T-helper 17 cell (primary cell): Measurements from ENCODE around the gene TMC8. TPM values are rescaled to one million over a fixed set of nuclear protein-coding genes. Genes with fewer than 3 reads are reported as not detected.
"Not testable (repeated sequence)": the region's sequence is repeated elsewhere in the genome, so short reads cannot be mapped to it uniquely, and the experiment has no call there.

Experiments
- ATAC-seq: fragments of 150-1000 bp; cut with Tn5 transposase; 2 replicates; pipeline ENCODE4 v1.10.0; 2021; ENCODE audit warnings: mild to moderate bottlenecking, moderate library complexity
- DNase-seq, 3 donors: peaks; one replicate each; pipeline versions ENCODE4 v3.0.0 to v3.0.0-alpha.2; 2020 to 2021
- H3K9me3 ChIP-seq: one replicate; pipeline ENCODE4 v1.7.0; 2013; ENCODE audit warnings: low read length, mild to moderate bottlenecking; ENCODE audit not compliant: control insufficient read depth, poor library complexity, severe bottlenecking
- H3K27ac Mint-ChIP-seq: one replicate; pipeline ENCODE4 v1.8.0; 2022; ENCODE audit warnings: mild to moderate bottlenecking, moderate library complexity, mixed read lengths
- H3K27me3 Mint-ChIP-seq: one replicate; pipeline ENCODE4 v1.8.0; 2022; ENCODE audit warnings: mixed read lengths
- H3K36me3 Mint-ChIP-seq: one replicate; pipeline ENCODE4 v1.8.0; 2022; ENCODE audit warnings: low read depth, mixed read lengths
- H3K4me1 Mint-ChIP-seq: one replicate; pipeline ENCODE4 v1.8.0; 2022; ENCODE audit warnings: mild to moderate bottlenecking, mixed read lengths
- H3K4me3 Mint-ChIP-seq: one replicate; pipeline ENCODE4 v1.8.0; 2022; ENCODE audit warnings: mild to moderate bottlenecking, moderate library complexity, mixed read lengths
- total RNA-seq, 4 donors: library from RNA in 2 of 4; stranded (reverse) in 2 of 4; gene quantifications; one replicate each; pipeline ENCODE4 v1.2.3 and lab custom pipeline; 2022 to 2026

TMC8 gene
- total RNA-seq, 2 donors from 2014 or later, result 352 to 481 TPM

GRCh38 chr17:78170692-78171590, 40.4 kb downstream of the TMC8 start:
- no peaks in the 10 kb centered on the region for H3K27me3 Mint-ChIP-seq
- H3K4me1 Mint-ChIP-seq, result peaks cover 29% of the 10 kb centered on the region
- ATAC-seq (no peak), DNase-seq (no peak)
- no peak overlapping the region for H3K27ac Mint-ChIP-seq
- H3K9me3 ChIP-seq, result no peaks in the 10 kb centered on the region
- H3K4me3 Mint-ChIP-seq, result peak overlapping the region; percentile 21
- peaks cover 2% of the 10 kb centered on the region for H3K36me3 Mint-ChIP-seq

- not testable (repeated sequence) for H3K27me3 Mint-ChIP-seq
Measured at GRCh38 chr17:78171591-78172248, 41.1 kb downstream of the TMC8 start.

GRCh38 chr17:78172249-78173051, 41.9 kb downstream of the TMC8 start:
- H3K9me3 ChIP-seq, result no peaks in the 10 kb centered on the region
- no peak for ATAC-seq
- no peaks in the 10 kb centered on the region for H3K27me3 Mint-ChIP-seq
- H3K4me1 Mint-ChIP-seq, result peaks cover 33% of the 10 kb centered on the region
- H3K4me3 Mint-ChIP-seq, result no peak overlapping the region
- peak overlapping the region; percentile 96 for H3K27ac Mint-ChIP-seq
- H3K36me3 Mint-ChIP-seq, result peaks cover 2% of the 10 kb centered on the region
- DNase-seq, result no peak

More at GRCh38 chr17:78171591-78172248, 41.1 kb downstream of the TMC8 start:
- not testable (repeated sequence) for H3K36me3 Mint-ChIP-seq, H3K4me3 Mint-ChIP-seq, H3K9me3 ChIP-seq, DNase-seq, ATAC-seq
- H3K27ac Mint-ChIP-seq, result peak overlapping the region; percentile 96
- peaks cover 33% of the 10 kb centered on the region for H3K4me1 Mint-ChIP-seq

- DNase-seq, result no peak
- H3K36me3 Mint-ChIP-seq, result peaks cover 2% of the 10 kb centered on the region
- no peaks in the 10 kb centered on the region for H3K27me3 Mint-ChIP-seq
- peak overlapping the region; percentile 96 for H3K27ac Mint-ChIP-seq
- no peaks in the 10 kb centered on the region for H3K9me3 ChIP-seq
- peak overlapping the region; percentile 79 for H3K4me3 Mint-ChIP-seq
- peaks cover 33% of the 10 kb centered on the region for H3K4me1 Mint-ChIP-seq
- peak; percentile 41 for ATAC-seq
Measured at GRCh38 chr17:78173097-78173715, 42.6 kb downstream of the TMC8 start.

GRCh38 chr17:78174346-78174869, 43.8 kb downstream of the TMC8 start:
- ATAC-seq, result no peak
- Mint-ChIP-seq H3K4me3 (peak overlapping the region; percentile 57), H3K4me1 (peaks cover 33% of the 10 kb centered on the region), H3K27me3 (no peaks in the 10 kb centered on the region), H3K36me3 (peaks cover 2% of the 10 kb centered on the region), H3K27ac (peak overlapping the region; percentile 96)
- no peak for DNase-seq
- H3K9me3 ChIP-seq, result no peaks in the 10 kb centered on the region

- ATAC-seq, result no peak
- DNase-seq, result no peak
- Mint-ChIP-seq H3K27ac (peak overlapping the region; percentile 96), H3K36me3 (peaks cover 2% of the 10 kb centered on the region), H3K4me1 (peaks cover 33% of the 10 kb centered on the region), H3K4me3 (no peak overlapping the region), H3K27me3 (no peaks in the 10 kb centered on the region)
- H3K9me3 ChIP-seq, result no peaks in the 10 kb centered on the region
Measured at GRCh38 chr17:78174870-78175642, 44.5 kb downstream of the TMC8 start.

- Mint-ChIP-seq H3K4me3 (no peak overlapping the region), H3K36me3 (peaks cover 2% of the 10 kb centered on the region), H3K27ac (peak overlapping the region; percentile 83)
Measured at GRCh38 chr17:78175643-78175981, 45.0 kb downstream of the TMC8 start.

GRCh38 chr17:78176548-78177025, 46.0 kb downstream of the TMC8 start:
- no peaks in the 10 kb centered on the region for H3K27me3 Mint-ChIP-seq
- H3K27ac Mint-ChIP-seq, result no peak overlapping the region
- H3K4me3 Mint-ChIP-seq, result no peak overlapping the region
- H3K4me1 Mint-ChIP-seq, result peaks cover 36% of the 10 kb centered on the region
- H3K9me3 ChIP-seq, result no peaks in the 10 kb centered on the region
- ATAC-seq (peak; percentile 78), DNase-seq (peak; percentile 61 to 75 (median 64))
- H3K36me3 Mint-ChIP-seq, result peaks cover 2% of the 10 kb centered on the region

More at GRCh38 chr17:78175643-78175981, 45.0 kb downstream of the TMC8 start:
- ATAC-seq (no peak), DNase-seq (no peak)
- no peaks in the 10 kb centered on the region for H3K27me3 Mint-ChIP-seq
- H3K9me3 ChIP-seq, result no peaks in the 10 kb centered on the region
- H3K4me1 Mint-ChIP-seq, result peaks cover 36% of the 10 kb centered on the region

- no peak for ATAC-seq
- DNase-seq, result no peak
- peaks cover 9% of the 10 kb centered on the region for H3K4me1 Mint-ChIP-seq
- H3K27ac Mint-ChIP-seq, result peak overlapping the region; percentile 4
- H3K9me3 ChIP-seq, result no peaks in the 10 kb centered on the region
- no peaks in the 10 kb centered on the region for H3K27me3 Mint-ChIP-seq
- H3K36me3 Mint-ChIP-seq, result no peaks in the 10 kb centered on the region
- no peak overlapping the region for H3K4me3 Mint-ChIP-seq
Measured at GRCh38 chr17:78179372-78179771, 48.8 kb downstream of the TMC8 start.

- no peaks in the 10 kb centered on the region for H3K36me3 Mint-ChIP-seq
- DNase-seq (no peak), ATAC-seq (no peak)
- peak overlapping the region; percentile 71 for H3K27ac Mint-ChIP-seq
- no peaks in the 10 kb centered on the region for H3K27me3 Mint-ChIP-seq
- H3K9me3 ChIP-seq, result no peaks in the 10 kb centered on the region
- peak overlapping the region; percentile 19 for H3K4me3 Mint-ChIP-seq
- peaks cover 11% of the 10 kb centered on the region for H3K4me1 Mint-ChIP-seq
Measured at GRCh38 chr17:78180083-78180482, 49.5 kb downstream of the TMC8 start.

- Mint-ChIP-seq H3K27me3 (no peaks in the 10 kb centered on the region), H3K4me3 (peak overlapping the region; percentile 19), H3K27ac (peak overlapping the region; percentile 71), H3K4me1 (peaks cover 11% of the 10 kb centered on the region), H3K36me3 (no peaks in the 10 kb centered on the region)
- DNase-seq (no peak), ATAC-seq (no peak)
- no peaks in the 10 kb centered on the region for H3K9me3 ChIP-seq
Measured at GRCh38 chr17:78180508-78180907, 49.9 kb downstream of the TMC8 start.

GRCh38 chr17:78182504-78182903, 51.9 kb downstream of the TMC8 start:
- DNase-seq (no peak), ATAC-seq (no peak)
- H3K36me3 Mint-ChIP-seq, result no peaks in the 10 kb centered on the region
- no peak overlapping the region for H3K27ac Mint-ChIP-seq
- no peaks in the 10 kb centered on the region for H3K9me3 ChIP-seq
- H3K4me1 Mint-ChIP-seq, result peaks cover 17% of the 10 kb centered on the region
- no peaks in the 10 kb centered on the region for H3K27me3 Mint-ChIP-seq
- no peak overlapping the region for H3K4me3 Mint-ChIP-seq
